ENCODE data around the gene EI24.

DNA sequence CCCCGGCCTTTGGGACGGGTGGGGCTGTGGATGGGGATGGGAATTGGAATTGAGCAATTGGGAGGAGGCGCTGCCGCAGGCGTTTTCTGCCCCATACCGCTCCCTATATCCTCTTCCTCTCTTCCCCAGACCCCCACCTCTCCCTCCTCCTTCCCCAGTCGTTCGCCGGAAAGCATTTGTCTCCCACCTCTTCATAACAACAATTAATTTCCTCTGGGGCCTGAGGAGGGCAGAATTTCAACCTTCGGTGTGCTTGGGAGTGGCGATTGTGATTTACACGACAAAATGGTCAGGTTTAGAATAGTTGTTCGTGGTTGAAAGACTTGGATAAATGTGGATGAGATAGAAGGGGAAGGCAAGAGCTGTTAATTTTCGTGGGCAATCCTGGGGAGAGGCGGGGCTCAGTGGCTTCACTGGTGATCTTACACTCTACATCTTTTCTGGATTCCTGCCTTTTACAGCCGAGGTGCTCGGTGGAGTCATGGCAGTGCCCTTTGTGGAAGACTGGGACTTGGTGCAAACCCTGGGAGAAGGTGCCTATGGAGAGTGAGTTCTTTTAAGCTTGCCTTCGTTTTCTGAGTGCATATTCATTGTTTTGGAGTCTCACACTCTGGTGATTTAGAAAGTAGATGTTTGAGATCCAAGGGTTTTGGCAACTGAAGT is 57.1 kb downstream of the EI24 start:
- TF ChIP-seq POLR2AphosphoS5 (IDR thresholded peaks at IDR 0.05) (no peak), POLR2A (IDR thresholded peaks at IDR 0.05) (no peak), EP300 (IDR thresholded peaks at IDR 0.05) (no peak)
- TF ChIP-seq, protein P1, sequence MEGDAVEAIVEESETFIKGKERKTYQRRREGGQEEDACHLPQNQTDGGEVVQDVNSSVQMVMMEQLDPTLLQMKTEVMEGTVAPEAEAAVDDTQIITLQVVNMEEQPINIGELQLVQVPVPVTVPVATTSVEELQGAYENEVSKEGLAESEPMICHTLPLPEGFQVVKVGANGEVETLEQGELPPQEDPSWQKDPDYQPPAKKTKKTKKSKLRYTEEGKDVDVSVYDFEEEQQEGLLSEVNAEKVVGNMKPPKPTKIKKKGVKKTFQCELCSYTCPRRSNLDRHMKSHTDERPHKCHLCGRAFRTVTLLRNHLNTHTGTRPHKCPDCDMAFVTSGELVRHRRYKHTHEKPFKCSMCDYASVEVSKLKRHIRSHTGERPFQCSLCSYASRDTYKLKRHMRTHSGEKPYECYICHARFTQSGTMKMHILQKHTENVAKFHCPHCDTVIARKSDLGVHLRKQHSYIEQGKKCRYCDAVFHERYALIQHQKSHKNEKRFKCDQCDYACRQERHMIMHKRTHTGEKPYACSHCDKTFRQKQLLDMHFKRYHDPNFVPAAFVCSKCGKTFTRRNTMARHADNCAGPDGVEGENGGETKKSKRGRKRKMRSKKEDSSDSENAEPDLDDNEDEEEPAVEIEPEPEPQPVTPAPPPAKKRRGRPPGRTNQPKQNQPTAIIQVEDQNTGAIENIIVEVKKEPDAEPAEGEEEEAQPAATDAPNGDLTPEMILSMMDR (IDR thresholded peaks at IDR 0.05), result no peak

Data from gastroesophageal sphincter (tissue), 3 donors.